HTERT RPE-1 (cell line): Measurements from ENCODE around the gene CCBE1.
"Not testable (repeated sequence)": the region's sequence is repeated elsewhere in the genome, so short reads cannot be mapped to it uniquely, and the experiment has no call there.

Source experiments
- in situ Hi-C: fragments of 300-500 bp; cut with MboI; formaldehyde crosslinking; loops from 4 replicates; pipeline ENCODE4 v1.14.3; 2020; ENCODE audit warnings: low sequenced_read_pairs

Gene CCBE1

DNA sequence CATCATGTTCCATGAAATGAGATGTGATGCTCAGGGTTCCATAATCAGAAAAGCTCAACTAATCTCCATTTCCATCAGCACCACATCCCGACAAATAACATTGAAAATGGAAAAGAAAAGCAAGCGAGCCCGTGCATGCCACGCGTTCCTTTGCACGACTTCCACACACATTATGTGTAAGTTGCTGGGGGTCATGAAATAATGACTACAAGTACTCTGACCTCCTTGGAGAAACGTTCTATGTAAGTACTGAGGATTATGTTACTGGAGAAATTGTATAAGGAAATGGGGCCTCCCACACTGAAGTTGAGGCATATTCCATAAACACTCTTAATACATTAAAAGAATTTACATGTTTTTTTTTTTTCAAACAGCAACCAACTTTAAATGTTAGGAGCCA, 38.3 kb downstream of the CCBE1 start:
- in situ Hi-C loops = no loop called here

DNA sequence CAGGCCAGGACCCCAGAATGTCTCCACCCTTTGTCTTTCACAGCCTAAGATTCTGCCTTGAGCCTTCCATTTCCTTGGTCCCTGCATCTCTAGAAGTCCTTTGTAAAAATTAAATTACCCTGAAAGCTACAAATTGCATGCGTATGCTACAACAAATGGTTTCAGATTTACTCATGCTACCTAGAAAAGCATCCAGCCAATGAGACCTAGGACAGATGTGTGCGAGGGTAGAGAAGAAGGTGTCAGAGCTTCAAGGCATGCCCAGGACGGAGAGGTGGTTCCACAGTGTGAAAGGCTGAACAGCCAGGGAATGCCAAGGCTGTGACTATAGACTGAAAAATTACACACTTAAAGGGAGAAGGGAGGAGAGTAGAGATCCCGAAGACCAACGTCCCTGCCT, 40.2 kb downstream of the CCBE1 start:
- in situ Hi-C loops = no loop called here

DNA sequence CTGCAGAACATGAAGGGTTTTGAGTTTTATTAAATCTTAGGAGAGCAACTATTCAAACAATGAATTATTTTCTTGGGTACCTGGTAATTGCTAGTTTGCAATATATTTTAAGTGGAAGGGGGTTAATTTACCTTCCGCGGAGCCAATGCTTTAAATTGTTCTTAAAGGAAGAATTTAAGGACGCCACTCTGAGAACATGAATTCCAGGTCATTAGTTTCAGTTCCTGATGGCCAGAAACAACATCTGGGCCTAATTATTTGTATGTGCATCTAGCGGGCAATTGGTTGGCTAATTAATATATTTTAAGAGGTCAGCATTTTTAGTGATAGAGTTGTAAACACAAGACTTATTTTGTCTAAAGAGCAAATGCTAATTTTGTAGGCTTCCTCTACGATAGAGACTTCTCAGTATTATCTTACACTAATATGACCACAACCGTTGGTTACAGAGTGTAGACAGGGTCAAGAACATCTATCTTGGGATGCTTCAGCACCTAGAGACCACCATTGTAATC, 40.8 kb downstream of the CCBE1 start:
- in situ Hi-C loops = no loop called here

DNA sequence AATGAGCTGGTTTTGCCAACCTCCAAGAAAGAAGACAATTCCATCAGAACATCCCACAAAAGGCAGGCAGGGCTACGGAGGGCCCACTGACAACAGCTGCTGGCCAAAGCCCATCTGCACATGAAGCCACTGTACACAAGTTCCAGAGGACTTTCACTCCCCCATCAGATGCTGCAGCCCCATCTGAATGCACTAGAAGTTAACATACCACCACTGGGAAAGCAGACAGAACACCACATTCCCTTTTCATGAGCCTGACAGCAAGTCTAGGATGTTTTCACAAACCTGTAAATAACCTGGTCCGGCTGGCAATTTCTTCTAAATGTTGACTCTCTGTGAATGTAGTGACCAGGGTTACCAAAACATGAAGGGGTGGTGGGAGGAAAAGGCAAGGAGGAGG, 41.5 kb downstream of the CCBE1 start:
- in situ Hi-C loops = no loop called here

DNA sequence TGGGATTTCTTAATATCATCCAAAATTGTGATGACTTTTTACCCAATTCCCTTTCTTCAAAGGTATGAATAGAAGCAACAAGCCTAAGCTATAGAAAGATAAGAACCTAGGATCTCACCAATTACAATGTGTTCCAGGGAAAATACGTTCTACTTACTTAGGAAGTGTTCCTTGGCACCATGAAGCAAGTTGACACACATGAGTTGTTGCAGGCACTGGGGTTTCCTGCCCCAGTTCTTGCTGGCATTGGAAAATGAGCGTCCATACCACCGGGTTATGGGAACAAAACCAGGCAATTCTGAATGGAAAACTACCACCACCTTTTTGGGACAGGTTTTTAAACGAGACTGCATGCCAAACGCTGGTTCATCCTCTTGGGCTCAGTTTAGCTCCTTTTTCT, 46.2 kb downstream of the CCBE1 start:
- in situ Hi-C loops = no loop called here

DNA sequence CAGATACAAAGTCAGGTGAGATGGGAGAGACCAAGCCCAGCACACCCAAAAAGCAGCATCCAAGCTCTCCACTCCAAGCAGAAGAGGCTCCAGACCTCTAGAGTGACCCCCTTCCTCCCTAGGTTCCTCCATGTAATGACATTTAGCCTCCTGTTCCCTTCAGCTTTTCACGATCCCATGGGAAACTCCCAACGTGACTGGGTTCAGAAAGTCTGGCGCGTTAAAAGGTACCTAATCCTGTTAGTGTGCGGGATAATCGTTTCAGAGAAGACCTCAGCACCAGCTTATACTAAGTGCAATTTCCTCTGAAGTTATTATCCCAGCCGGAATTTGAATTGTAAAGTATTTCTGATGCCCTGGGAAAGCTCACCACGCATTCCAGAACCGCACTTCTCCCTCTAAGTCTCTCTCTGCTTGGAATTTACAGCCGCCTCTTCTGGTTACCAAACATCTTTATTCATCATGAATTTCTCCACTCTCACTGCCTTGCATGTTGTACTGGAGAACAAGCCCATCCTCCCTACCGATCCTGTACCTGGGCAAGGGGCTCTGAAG, 46.9 kb downstream of the CCBE1 start:
- in situ Hi-C loops = no loop called here

DNA sequence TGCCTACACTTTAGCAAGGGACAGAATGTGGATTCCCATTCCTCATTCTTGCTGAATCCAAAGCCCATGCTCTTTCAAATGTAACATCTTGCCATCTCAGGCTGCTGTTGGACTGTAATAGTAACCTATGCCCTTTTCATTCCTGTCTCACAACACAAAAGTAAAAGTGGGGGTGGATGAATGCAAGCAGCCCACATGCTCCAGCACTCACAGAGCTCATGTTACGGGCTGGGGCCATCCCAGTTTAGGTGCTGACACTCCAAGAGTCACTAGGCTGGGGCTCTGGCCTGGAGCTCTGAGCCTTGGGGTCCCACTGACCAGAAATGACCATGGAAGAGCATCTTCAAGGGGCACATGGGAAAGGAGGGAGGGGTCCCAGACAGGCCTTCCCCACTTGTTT, 47.6 kb downstream of the CCBE1 start:
- in situ Hi-C loops = no loop called here

DNA sequence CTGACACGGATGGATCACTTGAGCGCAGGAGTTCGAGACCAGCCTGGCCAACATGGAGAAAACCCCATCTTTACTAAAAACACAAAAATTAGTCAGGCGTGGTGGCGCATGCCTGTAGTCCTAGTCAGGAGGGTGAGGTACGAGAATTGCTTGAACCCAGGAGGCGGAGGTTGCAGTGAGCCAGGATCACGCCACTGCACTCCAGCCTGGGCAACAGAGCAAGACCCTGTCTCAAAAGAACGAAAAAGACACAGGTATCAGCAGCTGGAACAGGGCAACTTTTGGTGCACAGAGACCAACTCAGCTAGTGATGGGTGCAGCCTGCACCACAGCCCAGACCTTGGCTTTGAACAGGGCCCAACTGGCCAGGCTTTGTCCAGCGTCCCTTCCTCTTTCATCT, 48.8 kb downstream of the CCBE1 start:
- in situ Hi-C loops = not testable (repeated sequence)

DNA sequence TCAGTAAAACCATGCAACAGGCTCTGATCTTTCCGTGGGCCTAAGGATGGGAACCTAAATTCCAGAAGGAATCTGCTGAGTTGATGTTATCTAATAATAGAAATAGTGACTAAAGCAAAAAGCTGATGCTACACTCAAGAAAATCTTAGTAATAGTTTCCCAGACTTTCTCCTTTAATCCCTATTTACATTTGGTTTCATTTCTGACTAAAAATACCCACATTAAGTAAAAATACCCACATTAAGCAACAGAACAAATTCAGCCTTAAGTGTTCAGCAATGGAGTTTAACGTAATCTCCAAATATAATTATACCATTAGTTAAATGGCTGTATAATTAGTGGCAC, 50.3 kb downstream of the CCBE1 start:
- in situ Hi-C loops = no loop called here

DNA sequence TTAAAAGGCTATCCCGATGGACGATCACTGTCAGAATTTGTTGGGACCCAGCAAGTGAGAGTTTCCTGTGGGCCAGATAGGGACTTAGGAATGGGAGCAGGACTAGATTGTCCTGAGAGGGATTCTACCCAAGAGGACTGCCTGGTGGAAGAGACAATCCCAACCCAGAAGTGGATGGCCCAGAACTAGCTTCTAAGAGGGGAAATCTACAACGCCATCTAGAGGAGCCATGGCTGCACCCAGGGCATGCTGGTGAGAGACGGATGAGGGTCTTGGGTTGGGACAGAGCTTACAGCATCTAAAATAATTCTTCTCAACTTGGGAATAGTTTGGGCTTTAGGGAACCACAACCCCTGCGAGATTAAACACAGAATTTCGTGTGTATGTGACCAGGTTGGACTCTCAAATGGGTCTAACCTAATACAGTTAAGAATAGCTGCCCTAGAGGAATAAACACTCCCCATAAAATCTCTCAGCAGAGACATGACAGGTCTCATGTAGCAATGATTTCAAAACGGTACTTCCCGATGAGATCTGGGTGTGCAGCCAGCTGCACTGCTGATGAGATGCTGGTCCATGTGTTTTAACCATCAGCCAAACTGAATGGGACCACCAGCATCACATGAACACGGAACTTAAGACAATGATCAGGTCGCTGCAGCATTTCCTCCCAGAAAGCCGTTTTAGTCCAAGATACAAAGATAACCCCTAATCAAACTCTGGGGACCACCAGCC, 50.8 kb downstream of the CCBE1 start:
- in situ Hi-C loops = no loop called here

DNA sequence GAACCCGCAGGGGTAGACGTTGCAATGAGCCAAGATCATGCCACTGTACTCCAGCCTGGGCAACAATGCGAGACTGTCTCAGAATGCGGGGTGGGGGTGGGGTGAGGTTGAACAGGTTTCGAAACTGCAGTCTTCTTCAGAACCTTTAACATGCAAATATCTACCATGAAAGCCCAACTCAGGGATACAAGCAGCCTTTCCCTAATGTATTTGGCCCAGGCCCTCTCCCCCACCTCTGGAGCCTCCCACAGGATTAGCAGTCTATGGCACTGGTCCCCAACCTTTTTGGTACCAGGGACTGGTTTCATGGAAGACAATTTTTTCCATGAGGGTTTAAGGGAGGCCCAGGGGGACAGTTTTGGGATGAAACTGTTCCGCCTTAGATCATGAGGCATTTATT, 53.5 kb downstream of the CCBE1 start:
- in situ Hi-C loops = no loop called here

DNA sequence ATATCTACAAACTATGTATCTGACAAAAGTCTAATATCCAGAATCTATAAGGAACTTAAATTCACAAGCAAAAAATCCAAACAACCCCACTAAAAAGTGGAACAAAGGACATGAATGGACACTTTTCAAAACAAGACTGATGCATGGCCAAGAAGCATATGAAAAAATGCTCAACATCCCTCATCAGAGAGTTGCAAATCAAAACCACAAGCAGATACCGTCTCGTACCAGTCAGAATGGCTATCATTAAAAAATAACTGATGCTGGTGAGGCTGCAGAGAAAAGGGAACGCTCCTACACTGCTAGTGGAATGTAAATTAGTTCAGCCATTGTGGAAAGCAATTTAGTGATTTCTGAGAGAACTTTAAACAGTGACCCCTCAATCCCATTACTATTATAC, 56.5 kb downstream of the CCBE1 start:
- in situ Hi-C loops = no loop called here

DNA sequence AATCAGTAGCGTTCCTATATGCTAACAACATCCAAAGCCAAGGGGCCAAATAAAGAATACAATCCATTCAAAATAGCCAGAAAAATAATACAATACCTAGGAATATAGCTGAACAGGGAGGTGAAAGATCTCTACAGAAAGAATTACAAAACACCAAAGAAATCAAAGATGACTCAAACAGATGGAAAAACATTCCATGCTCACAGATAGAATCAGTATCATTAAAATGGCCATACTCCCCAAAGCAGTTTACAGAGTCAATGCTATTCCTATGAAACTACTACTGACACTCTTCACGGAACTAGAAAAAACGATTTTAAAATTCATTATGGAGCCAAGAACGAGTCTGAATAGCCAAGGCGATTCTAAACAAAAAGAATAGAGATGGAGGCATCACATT, 57.4 kb downstream of the CCBE1 start:
- in situ Hi-C loops = no loop called here

DNA sequence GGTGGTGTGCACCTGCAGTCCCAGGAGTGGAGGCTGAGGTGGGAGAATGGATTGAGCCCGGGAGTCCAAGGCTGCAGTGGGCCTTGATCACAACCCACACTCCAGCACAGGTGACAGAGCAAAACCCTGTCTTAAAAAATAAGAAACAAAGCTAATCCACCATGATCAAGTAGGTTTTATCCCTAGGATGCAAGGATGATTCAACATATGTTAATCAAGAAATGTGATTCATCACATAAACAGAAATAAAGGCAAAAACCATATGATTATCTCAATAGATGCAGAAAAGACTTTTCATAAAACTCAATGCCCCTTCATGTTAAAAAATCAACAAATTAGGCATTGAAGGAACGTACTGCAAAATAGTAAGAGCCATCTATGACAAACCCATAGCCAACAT, 58.1 kb downstream of the CCBE1 start:
- in situ Hi-C loops = no loop called here

DNA sequence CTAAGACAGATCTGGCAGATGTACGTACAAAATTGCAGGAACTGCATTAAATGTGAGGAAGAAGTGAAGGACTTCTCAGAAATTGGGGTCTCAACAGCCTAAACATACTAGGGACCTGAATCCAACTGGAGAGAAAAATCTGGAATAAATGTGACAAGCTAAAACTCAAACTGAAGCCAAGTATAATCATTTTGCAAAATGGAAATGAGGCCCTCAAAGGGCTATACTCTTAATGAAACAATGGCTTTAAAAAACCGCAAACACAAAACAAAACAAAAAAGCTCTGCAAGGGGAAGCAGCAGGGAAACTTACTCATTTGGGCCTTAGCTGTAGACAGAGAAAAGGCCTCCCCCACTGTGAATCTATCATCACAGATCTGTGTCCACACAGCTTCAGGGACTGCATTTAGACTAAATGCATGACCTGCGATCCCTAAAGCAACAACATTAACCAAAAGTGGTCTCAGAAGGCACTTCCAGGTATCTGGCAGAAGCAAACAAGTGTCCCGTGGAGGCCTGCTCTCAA, 63.2 kb downstream of the CCBE1 start:
- in situ Hi-C loops = no loop called here

DNA sequence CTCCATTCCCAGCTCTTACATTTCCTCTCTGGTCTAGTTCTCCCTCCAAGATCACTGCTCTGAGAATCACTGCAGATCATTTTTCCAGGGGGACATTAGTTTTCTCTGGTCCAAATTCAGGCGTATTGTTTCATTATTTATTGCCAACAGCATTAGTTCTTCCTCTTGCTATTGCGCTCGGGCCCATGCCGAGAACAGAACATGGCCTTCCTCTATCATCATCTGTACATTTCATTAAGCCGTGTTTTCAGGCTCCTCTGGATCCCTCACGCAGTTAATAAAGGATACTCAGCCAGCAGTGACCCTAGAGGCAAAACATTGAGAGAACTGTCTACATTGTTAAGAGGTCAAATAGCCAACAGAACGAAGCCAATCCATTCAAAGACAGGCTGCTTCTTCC, 63.9 kb downstream of the CCBE1 start:
- in situ Hi-C loops = no loop called here

DNA sequence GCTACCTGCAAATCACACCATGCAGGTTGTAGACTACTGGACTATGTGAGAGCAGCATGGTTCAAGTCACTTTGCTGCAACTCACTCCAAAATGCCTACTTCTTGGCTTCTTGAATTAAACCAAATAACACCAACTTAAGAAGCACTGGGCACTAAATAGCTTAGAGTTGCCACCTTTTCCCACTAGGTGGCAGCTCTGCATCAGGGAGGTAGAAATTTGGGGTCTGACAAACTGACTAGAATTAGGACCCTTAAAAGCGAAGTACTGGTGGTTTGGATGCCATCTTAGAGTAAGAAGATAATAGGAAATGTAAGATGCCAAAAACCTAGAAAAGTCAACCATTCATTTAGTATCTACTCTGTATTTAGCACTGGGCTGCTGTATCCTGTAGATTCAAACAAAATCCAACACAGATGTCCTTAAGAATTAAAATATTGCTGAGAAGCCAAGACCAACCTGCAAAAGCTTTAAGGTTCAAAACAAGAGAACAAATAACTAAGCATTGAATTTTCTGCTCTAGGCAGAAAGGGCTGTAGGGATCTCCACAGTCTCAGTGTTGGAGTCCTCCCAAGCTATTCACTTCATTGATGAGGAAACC, 65.5 kb downstream of the CCBE1 start:
- in situ Hi-C loops = no loop called here

DNA sequence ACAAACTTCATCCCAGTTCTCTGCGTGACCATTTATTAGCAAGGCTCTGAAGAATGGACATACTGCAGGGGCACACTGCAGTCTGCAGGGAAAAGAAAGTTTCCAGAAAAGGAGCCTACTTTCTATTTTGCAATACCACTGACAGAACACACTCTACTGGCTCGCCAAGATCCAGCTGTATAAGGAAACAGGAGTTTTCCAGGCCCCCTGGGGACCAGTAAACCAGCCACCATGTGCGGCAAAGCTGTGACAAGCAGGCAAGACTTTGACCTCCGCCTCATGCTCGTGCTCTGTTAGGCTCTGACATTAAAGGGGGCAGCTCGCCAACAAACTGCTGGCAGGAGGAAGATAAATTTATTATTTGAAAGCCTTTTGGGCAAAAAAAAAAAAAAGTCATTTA, 67.3 kb downstream of the CCBE1 start:
- in situ Hi-C loops = no loop called here

DNA sequence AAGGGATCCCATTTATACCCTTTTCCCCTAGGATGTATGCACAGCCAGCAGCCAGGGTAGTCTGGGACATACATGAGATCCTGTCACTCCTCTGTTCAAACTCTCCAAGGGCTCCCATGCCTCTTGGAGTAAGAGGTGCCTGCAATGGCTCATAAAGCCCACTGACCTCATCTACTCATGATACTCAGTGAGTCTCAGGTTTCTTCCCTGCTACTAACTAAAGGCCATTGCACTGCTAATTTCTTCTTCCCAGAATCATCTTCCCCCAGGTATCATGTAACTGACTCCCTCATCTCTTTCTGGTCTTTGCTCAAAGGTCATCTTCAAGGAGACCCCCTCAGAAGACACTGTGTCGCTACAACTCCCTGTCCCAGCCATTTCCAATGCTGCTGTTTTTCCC, 68.2 kb downstream of the CCBE1 start:
- in situ Hi-C loops = no loop called here

DNA sequence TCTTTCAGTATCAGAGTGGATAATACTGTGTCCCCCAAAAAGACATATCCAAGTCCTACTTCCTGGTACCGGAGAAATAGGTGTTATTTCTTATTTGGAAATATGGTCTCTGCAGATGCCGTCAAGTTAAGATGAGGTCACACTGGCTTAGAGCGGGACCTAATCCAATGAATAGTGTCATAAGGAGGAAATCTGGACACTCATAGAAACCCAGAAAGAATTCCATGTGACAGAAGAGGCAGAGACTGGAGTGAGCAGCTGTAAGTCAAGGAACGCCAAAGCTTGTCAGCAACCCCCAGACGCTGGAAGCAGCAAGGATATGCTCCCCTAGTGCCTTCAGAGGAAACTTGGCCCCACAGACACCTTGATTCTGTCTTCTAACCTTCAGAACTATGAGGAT, 69.8 kb downstream of the CCBE1 start:
- in situ Hi-C loops = no loop called here

DNA sequence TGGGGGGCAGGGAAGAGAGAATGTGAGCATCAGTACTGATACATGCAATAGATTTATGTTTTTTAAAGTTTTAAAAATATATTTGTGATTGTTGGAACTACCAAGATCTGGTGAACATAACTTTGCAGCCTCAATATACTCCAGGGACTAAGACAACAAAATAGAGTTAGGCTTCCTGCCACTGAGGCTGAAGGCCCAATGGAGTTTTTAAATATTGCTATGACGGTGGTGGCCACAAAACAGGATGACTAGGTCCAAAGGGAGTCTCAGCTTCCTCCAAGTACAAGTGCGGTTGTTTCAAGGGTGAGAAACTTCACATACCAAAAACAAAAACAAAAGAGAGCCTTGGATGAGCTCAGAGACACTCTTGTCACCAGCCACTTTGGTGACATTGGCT, 72.9 kb downstream of the CCBE1 start:
- in situ Hi-C loops = no loop called here
